ENCODE results near the gene ATP11A.

Gene ATP11A

DNA sequence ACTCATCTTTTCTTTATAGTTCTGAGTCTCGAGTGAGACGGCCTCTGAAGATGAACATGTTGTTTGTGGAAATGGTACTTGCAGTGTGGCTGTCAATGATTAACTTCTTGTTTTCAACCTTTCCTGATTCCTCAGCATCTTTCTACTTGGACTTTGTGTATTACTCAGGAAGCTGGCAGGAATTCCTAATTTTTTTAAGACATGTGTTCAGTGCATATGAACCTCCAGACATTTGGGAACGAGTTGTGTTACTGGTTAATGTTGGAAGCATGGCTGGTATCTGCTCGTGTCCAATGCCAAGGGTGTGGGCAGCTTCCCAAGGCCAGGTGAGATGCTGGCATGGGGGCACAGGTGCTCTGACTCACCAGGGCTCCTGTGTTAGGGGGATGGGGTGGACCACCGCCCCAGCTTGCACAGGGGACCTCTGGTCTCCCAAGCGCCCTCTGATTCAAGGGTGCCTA lies 218.1 kb downstream of the ATP11A start:
- DNase-seq (ENCODE audit: low read depth) = no peak

DNA sequence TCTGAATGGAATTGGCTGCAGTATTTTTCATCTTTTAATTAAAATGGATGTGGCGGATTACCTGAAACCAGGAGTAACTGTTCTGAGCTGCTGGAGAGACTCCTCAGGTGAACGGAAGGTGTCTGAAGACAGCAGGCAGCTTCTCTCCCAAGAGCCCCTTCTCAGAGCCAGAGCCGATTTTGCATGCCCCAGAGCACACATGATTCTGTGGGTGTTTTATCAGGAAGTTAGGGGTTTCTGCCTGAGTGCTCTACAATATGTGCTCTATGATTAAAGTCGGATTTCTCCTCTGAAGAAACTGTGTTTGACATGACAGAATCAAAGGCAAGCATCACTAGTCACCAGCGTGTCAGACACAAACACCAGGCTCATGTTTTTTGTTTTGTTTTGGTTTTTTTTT lies 218.5 kb downstream of the ATP11A start:
- DNase-seq (ENCODE audit: low read depth) = no peak

DNA sequence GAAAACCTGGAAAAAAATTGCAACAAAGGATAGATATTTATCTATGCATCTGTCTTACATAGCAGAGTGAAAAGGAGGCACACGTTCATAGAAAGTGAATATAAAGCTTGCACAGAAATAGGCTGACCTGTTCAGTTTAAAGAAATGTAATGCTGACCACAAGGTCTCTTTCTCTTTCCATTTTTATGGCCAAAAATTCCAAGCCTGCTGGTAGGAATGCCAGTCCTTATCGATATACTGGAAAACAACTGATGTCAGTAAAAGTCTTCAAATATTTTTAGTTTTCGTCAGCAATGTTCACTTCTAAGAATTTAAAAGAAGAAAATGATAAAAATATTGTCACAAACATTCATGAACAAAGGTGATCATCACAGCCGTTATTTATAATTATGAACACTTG lies 220.2 kb downstream of the ATP11A start:
- no peak for DNase-seq (ENCODE audit: low read depth)

DNA sequence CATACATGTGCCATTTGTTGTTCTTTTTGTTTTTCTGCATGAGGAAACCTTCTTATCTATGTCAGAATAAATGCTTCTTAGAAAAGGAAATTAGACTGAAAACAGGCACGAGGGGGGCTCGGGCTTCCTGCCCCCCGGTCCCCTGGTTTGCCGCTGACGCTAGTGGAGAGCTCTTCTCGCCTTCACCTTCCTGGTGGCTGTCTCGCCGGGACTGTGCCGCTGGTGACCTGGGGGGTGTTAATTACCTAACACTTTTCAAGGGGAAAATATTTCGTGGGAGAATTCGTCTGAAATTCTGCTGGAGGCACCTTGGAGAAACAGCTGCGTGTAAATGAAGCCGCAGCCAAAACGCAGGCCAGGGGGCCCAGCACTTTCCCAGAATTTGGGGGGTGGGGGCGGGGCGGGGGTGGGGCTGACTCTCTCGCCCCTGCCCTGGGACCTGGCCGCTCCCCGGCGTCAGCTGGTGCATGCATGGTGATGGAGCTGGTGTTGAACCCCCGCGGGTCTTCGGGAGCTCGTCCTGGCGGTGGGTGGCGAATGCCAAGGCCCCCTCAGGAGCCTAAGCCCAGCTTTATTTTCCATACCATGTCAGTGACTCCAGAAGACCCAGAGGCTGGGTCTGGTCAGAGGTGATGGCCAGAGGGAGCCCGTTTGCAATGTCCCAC lies 220.9 kb downstream of the ATP11A start:
- no peak for DNase-seq (ENCODE audit: low read depth)

DNA sequence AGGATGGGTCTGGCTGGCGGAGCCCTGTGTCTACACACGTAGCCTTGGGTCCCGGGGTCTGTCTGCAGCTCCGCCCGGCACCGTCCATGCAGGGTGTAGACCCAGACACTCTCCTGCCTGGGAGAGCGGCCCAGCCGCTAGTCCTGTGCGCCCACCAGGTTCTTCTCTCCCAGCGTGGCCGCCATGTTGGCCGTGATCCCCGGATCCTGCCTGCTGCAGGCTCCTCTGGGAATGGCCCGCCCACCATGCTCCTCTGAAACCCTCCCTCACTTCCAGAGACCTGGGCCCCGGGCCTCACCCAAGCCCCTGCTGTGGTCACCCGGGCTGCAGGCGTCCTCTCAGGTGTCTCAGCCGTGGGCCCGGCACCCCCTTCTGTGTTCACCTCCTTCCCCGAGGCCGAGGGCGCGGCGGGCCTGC lies 221.5 kb downstream of the ATP11A start:
- DNase-seq (ENCODE audit: low read depth) = no peak

DNA sequence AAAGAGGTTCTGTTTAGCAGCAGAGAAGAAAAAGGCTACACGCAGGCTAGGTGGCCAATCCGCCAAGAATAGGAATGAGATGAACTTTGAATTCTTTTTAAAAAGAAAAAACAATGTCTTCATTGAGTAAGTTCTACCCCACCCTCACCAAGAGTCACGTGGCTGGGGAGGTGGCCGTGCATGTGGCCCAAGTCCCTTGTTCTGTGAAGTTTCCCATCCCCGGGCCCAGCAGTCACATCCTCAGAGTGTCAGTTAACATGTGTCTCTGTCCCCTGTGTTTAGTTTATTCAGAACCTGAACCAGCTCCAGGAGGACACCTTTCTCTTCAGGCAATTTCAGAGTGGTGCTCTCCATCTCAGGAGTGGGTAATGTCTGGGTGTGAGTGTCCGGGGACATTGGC lies 222.0 kb downstream of the ATP11A start:
- no peak for DNase-seq (ENCODE audit: low read depth)

DNA sequence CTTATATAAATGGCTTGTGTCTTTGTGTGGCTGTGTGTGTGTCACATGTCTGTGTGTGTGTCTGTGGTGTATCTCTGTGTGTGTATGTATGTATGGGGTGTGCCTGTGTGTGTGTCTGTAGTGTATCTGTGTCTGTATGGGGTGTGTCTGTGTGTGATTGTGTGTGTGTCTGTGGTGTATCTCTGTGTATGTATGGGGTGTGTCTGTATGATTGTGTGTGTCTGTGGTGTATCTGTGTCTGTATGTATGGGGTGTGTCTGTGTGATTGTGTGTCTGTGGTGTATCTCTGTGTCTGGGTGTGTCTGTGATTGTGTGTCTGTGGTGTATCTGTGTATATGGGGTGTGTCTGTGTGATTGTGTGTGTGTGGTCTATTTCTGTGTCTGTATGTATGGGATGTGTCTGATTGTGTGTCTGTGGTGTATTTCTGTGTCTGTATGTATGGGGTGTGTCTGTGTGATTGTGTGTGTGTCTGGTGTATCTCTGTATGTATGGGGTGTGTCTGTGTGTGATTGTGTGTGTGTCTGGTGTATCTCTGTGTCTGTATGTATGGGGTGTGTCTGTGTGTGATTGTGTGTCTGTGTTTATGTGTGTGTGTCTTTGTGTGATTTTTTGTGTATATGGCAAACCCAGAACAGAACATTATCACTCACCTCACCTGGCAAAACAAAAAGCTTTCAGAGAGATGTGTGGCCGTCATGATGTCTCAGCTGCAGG lies 223.0 kb downstream of the ATP11A start:
- no peak for DNase-seq (ENCODE audit: low read depth)

DNA sequence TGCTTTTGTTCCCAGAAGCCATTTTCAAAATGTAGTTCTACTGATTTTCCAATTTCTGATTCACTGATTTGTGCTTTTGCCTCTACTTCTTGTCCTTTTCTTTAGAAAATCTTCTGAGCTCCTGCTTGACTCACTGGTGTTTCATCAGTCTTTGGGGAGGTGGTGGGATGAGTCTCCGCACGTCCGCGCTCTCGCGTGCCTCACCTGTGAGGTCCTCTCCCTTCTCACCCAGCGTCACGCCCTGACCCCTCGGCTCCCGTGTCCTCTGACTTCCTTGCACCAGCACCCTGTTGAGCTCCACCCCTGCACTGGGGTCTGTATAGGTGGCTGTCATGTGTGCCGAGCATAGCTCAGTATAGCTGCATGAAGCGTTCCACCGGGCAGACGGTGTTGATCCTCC lies 226.5 kb downstream of the ATP11A start:
- no peak for DNase-seq (ENCODE audit: low read depth)

DNA sequence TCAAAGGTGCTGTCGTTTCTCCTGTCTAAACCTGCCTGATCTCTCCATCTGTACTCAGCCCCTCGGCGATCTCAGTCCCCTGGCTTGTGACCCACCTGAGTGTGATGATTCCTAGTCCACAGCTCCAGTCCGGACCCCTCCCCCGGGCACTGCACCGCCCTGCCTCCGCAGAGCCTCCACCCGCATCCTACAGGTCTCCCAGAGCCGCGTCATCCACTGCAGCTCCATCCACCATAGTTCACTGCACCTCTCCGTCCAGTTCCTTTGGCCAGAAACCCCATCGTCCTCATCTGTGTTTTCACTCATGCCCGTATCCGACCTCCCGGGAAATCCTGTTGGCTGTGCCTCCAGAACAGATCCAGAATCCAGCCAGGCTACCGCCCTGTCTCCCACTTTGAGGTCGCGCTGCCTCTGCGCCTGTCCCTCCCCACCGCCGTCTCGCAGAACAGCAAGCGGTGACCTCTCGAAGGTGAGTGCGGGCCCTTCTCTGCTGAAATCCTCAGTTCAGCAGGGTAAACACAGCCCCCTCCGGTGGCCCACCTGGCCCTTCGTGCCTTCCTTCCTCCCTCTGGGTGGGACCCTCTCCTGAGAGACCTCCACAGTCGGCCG lies 227.3 kb downstream of the ATP11A start:
- DNase-seq (ENCODE audit: low read depth) = no peak

DNA sequence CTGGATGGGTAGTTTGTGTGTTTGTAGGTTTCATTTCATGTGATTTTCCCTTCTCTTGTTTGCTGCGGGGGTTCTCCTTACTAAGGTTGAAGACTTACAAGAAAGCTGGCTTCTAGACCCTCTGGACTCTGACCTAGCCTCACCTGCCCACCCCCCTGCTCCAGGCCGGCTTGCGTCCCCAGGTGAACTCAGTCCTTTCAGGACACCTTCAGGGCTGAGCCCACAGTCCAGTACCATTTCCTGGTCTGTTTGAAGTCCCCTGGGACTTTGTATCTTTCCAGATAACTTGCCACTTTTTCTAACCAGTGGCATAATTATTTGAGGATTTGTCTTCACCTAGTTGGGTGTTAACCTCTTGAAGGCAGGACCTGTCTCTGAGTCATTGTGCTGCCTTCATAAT lies 227.9 kb downstream of the ATP11A start:
- DNase-seq (ENCODE audit: low read depth) = no peak

DNA sequence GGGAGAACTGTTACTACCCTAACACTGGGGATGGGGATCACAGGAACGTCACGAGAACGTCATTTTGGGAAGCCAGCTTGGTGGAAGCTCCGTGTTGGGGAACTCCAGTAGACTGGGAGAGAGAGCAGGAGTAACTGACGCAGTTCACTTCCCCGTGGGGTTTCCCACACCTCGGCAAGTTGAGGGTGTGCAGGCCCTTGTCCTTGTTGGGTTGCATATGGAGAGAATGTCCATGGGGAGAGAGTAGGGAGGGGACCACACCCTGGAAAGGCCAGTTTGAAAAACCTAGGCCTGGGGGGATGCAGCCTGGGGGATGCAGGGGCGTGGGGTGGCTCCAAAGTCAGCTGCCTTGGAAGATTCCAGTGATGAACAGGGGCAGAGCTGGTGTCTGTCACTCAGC lies 228.4 kb downstream of the ATP11A start:
- DNase-seq (ENCODE audit: low read depth) = no peak

DNA sequence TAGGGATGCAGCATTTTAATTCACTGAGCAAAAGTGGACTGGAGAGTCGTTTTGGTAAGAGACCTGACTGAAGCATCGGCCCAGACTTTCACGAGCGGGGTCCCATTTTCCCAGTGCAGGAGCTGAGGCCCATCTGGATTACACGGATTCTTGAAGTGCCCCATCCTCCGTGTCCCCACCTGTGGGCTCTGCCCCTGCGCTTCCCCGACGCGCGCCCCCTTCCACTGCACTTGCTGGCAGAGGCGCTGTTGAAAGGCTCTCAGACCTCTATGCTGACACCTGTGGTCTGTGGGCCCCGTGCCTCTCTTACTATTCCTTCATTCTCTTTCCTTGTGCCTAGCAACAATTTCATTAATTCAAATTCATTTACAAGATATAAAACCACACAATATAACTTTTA lies 228.9 kb downstream of the ATP11A start:
- DNase-seq (ENCODE audit: low read depth) = no peak

DNA sequence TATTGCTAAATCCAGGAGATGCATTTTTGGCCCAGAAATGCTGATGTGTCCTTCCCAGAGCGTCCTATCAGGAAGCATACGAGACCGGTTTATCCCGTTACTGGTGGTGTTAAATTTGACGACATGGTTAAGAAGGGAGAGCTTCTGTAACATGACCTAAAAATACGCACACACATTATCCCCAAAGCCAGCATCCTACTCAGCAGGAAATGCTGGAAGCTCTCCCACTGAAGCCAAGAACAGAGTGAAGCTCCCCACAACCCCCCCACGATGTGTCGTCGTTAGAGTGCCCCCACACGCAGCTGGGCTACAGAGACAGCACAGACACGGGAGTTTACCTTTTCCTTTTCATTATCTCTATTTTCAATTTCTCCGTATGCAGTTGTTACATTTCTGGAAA lies 234.1 kb downstream of the ATP11A start:
- no peak for DNase-seq (ENCODE audit: low read depth)

DNA sequence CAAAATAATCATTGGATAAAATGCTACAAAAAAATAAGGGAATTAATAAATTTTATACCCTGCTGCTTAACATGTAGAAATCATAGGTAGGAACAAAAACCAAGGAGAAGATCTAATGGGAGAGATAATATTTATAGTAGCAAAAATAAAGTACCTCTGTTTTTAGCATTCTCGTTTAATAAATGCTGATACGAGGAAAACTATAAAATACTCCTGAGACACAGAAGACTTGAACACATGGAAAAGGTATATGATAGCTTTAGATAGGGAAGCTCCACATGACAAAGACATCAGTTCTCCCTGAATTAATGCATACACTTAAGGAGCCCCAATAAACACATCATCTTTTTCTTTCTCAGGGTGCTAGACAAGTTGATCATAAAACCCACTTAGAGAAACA lies 234.5 kb downstream of the ATP11A start:
- DNase-seq (ENCODE audit: low read depth) = no peak

DNA sequence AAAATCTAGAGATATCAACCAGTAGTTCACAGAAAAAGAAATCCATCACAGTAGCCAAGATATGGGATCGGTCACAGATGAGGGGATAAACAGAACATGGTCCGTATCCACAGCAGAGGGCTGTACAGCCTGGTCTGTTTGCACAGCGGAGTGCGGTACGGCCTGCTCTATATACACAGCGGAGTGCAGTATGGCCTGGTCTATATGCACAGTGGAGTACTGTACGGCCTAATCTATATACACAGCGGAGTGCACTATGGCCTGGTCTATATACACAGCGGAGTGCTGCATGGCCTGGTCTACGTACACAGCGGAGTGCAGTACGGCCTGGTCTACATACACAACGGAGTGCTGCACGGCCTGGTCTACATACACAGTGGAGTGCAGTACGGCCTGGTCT lies 236.2 kb downstream of the ATP11A start:
- no peak for DNase-seq (ENCODE audit: low read depth)

DNA sequence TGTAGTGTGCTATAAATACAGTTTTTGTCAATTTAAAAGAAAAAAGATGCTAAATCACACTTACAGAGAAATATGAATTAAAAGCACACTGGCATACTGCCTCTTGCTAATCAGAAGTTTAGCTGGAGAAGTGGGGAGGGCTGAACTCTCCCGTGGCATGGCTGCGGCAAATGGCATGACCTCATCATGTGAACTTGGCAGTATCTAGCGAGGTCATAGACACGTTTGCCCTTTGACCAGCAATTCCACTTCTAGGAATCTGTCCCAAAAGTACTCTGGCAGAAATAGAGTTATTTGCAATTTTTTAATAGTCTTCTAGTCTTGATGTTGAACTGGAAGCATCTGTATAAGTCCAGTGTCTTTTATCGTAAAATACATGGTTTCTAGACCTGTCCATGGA lies 237.2 kb downstream of the ATP11A start:
- no peak for DNase-seq (ENCODE audit: low read depth)

DNA sequence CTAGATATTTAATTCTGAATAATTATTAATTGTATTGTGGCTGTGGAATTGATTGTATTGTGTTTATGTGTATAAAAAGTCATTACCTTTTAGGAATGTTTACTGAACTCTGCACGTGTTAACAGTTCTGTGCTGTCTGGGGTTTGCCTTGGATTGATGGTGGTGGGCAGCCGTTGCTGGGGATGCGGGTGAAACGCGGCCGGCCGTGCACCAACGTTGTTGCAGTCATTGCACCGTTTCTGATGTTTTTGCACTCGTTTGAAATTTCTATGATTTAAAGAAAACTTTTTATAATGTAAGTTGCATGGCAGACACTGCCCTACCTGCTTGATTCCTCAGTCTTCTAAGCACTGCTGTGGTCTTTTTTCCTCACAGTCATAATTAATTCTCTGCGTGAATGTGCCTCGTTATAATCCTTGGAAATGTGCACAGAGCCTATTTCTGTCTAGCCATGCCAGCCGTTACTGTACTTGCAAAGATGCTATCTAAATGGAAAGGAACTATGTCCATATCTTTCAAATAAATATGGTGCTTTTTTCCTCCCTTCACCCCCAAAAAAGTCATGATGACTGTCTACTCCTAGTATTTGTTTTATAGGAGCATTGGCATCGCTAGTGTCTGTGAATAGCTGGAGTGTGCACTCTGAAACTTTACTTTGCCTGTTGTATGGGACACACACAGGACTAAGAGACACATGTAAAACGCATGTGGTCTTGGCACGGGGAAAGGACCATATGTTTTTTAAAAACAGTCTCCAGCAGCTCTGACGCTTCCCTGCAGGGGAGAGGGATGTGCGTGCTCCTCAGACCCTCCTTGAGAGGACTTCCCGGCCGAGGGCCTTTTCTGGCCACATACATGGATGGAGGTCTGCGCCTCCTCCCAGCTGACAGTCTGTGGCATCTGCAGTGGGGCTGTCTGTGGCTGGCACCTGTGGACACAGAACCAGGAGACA lies 238.5 kb downstream of the ATP11A start:
- no peak for DNase-seq (ENCODE audit: low read depth)

DNA sequence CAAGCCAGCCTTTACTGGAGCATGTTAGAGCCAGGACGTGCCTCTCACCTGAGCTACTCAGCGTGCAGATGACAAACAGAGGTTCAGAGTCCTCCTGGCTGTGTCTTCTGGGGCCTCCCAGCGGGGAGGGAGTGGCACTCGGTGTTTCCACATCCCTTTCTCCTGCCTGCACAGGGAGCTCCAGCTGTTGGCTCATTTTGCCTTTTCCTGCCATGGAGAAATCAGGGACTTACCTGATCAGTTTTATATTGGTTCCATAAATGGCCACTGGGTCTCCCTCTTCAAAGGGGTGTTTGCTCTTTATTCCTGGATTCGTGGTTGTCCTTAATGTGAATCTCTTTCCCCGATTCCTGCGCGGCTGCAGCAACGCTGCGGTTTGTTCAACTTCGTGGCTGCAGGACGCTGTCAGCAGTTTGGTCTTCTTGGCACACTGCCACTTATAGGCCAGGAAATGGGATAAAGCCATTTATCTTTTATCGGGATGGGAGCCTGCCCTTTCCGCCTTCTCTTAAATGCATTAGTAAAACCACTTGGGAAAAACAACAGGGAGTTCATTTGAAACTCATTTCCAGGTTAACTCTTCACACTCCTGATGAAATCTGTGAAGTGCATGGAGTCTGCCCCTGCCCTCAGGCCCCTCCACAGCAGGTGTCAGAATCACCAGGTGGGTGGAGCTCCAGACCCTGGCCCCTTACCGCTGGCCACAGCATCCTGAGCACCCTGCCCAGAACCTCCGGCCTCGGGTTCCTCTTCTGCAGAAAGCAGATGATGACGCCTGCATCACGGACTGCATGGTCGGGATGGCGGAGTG lies 239.3 kb downstream of the ATP11A start:
- DNase-seq (ENCODE audit: low read depth) = no peak

DNA sequence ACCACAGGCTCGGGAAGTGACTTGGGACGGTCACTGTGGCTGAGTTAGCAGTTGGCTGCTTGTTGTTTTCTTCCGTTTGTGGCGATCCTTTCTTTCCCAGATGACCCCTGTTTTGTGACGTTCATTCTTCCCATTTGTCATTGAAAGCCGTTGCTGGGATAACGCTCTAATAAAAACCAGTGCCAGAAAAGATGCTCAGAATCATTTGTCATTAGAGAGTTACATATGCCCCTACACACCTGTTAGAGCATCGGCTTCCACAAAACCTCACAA lies 239.9 kb downstream of the ATP11A start:
- DNase-seq (ENCODE audit: low read depth) = no peak

DNA sequence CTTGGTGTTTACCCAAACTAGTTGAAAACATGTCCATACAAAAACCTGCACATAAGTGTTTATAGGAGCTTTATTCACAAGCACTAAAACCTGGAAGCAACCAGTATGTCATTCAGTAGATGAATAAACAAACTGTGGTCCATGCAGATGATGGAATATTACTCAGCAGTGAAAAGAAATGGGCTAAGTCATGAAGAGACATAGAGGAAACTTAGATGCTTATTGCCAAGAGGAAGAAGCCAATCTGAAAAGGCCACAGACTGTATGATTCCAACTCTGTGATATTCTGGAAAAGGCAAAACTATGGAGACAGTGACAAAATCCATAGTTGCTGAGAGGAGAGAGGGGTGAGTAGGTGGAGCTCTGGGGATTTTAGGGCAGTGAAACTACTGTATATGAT lies 240.4 kb downstream of the ATP11A start:
- DNase-seq (ENCODE audit: low read depth) = no peak

DNA sequence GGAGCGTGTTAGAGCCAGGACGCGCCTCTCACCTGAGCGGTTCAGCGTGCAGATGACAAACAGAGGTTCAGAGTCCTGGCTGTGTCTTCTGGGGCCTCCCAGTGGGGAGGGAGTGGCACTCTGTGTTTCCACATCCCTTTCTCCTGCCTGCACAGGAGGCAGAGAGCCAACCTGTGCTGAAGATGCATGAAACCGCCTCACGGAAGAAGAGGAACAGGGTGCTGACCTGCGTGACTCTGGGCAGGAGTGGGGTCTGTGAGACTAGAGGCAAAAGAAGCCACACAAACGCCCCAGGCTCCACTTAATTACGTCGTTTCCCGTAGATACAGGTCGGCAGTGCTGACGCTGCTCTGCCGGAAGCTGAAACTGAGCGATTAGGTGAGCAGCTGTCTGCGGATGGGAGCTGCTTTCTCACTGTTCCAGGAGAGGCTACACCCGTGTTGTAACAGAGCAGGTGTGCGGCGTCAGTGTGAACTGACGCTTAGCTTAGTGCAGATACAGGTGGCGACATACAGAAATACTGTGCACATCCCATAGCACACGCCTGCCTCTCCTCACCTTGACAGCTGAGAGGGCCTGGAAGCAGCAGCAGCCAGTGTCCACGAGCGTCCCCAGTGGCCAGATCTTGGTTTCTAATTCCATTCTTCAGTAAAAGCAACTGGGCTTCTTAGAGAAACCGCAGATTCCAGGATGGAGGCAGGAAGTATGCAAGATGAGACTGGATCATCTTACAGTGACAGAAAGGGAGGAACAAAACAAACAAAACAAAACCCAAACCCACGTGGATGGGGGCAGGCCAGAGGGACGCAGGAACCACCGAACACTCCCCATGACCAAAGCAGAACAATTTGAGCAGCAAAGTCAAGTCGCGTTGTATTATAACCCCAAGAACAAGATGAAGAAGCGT lies 241.4 kb downstream of the ATP11A start:
- no peak for DNase-seq (ENCODE audit: low read depth)

Data from activated T-cell treated with anti-CD3 and anti-CD28 coated beads for 24 hours (primary cell).